LNCAP (cell line): ENCODE data around the gene TMEM8B.

Source experiments
- CTCF ChIP-seq: fragments of 450-650 bp; IDR thresholded peaks from 2 replicates; pipeline ENCODE4 v1.5.1; 2017; ENCODE audit warnings: mild to moderate bottlenecking

The TMEM8B gene

DNA sequence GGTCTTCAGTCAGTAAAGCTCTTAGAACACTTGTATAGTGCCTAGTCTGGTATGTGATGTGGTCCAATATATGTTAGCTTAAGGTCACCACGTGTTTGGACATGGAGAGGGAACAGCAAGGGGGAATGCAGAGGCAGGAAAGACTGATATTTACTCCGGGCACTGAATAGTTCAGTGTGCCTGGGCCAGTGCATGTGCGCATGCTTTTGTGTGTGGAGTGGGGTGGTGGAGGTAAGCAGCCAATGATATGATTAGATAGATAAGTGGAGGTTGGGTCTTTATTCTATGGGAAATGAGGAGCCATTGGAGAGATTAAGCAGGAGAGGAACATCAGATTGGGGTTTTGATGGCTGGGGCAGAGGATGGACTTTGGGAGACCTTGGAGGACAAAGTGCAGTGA is 27.2 kb downstream of the TMEM8B start:
- TF ChIP-seq CTCF: no peak

DNA sequence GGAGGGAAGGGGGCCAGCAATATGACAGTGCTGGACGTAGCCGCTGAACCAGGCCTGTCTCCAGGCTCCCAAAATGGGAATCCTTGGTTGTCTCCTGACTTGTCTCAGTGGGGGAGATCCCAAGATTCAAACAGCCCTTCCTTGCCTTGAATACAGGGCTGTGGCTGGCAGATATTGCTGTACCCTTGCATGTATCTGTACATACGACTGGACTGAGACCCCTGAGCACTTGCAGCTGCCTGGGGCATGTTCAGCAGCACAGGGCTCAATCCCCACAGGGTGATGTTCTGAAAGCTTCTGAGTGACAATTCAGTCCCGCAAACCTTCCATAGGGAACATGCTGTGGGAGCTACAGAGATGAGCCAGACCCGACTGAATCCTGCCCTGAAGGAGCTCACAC is 27.9 kb downstream of the TMEM8B start:
- TF ChIP-seq CTCF: no peak

- TF ChIP-seq CTCF: no peak
Observed at GRCh38 chr9:35858458-35858857, 29.4 kb downstream of the TMEM8B start.

- TF ChIP-seq CTCF: no peak
Observed at GRCh38 chr9:35859310-35859989, 30.4 kb downstream of the TMEM8B start.

DNA sequence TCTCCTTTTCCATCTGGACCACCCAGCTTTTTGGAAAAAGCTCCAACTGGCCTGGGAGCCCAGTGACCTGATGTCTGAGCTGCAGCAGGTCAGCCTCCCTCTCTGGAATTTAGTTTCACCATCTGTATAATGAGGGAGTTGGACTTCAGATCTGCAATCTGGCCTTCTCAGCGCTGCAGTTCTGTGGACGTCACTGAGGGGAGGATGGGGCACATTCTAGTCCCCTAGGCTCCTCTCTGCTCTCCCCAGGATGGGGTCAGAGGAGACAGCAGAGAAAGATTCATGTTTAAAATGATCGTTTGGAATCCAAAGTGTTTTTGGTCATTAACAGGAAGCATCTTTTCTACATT is 30.9 kb downstream of the TMEM8B start:
- TF ChIP-seq CTCF: no peak

DNA sequence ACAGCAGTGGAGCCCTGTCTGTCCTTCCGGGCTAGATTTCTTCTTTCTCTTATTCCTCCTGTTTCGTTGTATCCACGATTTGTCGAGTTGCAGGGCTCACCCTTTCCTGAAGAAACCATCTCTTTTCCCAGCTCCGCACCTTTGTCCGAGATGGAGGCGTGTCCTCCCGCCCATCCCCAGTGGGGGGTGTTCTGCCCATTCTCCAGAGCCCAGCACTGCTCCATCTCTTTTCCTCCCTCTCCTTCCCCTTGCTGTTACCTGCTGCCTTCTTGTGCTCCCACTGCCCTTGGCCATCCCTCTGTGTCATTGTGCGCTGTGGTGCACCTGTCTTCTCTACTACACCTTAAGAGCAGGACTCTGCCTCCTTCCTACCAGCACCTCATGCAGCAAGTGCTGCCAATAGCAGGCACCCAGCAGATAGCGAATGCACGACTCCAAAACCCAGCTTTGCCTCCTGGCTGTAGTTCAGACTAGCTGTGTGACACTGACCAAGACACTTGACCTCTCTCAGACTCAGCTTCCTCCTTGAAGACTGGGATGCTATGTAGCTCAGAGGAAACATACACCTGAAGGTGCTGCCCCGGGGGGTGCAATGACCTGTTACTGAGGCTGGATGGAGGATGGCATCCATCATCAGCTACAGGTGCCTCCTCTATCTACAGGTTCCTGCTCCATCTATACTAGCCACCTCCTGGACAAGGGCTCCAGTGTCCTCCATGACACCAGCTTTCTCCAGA is 32.3 kb downstream of the TMEM8B start:
- no peak for TF ChIP-seq CTCF

GRCh38 chr9:35862328-35862727 is 33.3 kb downstream of the TMEM8B start:
- no peak for TF ChIP-seq CTCF
